Stimulated activated CD8-positive, alpha-beta memory T cell treated with anti-CD3 and anti-CD28 coated beads, Interleukin-15, amount 100 ng/mL, for 24 hours (primary cell): Measurements from ENCODE around the gene STH.

Source experiments
- DNase-seq: peaks from one replicate; pipeline ENCODE4 v3.0.0-alpha.2; 2020; ENCODE audit warnings: low read depth

The STH gene

DNA sequence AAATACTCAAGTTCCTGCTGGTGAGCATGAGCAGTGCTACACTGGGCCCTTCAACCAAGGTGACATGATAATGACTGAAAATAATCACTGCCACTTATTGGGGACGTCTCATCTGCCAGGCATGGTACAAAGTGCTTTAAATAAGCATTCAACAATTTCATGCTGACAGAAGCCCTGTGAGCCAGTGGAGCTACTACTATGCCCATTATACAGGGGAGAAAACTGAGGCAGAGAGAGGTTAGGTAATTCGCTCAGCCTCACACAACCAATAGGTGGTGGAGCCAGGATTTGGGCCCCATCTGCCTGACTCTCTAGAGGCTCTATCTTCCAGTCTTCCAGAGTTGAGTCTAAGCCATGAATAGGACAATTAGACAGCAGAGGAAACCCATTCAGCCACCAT lies 30.3 kb upstream of the STH start:
- no peak for DNase-seq

DNA sequence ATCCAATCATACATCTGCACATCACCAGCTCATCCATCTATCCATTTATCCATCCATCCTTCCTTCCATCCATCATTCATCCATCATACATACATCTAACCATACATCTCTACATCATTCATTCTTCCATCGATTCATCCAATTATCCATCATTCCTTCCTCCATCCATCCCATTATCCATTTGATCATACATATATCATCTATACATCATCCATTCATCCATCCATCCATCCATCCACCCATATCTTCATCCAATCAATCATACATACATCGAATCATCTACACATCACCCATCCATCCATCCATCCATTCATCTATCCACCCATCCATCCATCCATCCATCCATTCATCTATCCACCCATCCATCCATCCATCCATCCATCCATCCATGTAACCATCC lies 29.3 kb upstream of the STH start:
- no peak for DNase-seq

DNA sequence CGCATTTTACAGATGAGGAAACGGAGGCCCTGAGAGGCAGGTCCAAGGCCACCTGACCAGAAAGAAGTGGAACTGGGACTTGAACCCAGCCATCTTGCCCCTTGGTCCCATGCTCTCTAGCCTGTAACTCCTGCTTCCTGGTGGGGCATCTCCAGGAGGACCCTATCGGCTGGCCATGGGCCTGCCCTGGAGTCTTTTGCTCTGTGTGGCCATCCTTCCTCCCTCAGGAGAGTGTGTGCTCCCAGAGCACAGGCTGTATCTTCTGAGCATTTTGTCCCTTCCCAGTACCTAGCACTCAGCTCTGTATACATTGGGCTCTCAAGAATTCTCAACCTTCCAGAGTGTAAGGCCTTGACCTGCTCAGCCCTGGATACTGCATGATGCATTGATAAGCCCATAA lies 28.4 kb upstream of the STH start:
- DNase-seq = no peak

DNA sequence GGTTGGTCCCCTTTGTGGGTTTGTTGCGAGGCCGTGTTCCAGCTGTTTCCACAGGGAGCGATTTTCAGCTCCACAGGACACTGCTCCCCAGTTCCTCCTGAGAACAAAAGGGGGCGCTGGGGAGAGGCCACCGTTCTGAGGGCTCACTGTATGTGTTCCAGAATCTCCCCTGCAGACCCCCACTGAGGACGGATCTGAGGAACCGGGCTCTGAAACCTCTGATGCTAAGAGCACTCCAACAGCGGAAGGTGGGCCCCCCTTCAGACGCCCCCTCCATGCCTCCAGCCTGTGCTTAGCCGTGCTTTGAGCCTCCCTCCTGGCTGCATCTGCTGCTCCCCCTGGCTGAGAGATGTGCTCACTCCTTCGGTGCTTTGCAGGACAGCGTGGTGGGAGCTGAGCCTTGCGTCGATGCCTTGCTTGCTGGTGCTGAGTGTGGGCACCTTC lies 27.3 kb upstream of the STH start:
- no peak for DNase-seq

DNA sequence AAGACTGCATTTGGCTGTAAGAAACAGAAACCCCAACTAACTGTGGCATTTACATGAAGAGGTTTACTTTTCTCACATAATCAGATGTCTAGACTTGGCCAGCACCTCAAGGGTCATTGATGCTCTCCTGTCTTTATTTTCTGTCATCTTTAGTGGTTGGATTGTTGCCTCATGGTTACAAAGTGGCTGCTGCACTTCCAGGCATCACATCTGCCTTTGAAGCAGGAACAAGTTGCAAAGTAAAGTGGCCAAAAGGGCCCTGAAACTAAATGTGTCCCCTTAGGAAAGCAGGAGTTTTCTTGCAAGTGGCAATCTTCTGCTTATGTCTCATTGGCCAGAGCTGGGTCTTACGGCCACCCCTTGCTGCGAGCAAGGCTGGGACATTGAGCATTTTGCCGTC lies 26.5 kb upstream of the STH start:
- DNase-seq = no peak

DNA sequence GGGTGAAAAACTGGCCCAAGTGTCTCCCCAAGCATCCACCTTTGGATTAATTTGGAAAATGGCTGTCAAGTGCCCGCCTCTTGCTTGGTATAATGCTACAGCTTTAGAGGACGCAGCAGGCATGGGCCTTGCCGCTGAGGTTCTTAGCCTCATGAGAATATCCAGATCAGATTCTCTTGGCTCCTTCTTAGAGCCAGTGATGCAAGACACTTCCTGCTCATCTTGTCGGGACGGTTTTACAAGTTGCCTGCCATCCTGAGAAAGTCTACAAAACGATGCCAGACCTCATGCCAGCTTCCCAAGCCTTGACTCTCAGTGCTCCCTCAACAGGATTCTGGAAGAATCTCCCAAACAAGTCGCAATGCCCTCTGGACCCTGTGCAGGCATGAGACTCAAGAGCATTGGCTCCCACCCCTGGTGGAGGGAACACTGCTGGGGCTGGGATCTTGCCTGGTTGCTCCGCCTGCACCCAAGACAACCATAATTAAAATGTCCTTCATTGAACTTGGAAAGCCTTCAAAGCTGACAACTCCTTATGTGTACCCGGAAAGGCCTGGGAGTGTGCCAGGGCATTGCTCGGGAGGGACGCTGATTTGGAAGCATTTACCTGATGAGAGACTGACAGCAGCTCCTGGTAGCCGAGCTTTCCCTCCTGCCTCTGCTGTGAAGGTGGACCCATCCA lies 25.8 kb upstream of the STH start:
- DNase-seq = no peak

DNA sequence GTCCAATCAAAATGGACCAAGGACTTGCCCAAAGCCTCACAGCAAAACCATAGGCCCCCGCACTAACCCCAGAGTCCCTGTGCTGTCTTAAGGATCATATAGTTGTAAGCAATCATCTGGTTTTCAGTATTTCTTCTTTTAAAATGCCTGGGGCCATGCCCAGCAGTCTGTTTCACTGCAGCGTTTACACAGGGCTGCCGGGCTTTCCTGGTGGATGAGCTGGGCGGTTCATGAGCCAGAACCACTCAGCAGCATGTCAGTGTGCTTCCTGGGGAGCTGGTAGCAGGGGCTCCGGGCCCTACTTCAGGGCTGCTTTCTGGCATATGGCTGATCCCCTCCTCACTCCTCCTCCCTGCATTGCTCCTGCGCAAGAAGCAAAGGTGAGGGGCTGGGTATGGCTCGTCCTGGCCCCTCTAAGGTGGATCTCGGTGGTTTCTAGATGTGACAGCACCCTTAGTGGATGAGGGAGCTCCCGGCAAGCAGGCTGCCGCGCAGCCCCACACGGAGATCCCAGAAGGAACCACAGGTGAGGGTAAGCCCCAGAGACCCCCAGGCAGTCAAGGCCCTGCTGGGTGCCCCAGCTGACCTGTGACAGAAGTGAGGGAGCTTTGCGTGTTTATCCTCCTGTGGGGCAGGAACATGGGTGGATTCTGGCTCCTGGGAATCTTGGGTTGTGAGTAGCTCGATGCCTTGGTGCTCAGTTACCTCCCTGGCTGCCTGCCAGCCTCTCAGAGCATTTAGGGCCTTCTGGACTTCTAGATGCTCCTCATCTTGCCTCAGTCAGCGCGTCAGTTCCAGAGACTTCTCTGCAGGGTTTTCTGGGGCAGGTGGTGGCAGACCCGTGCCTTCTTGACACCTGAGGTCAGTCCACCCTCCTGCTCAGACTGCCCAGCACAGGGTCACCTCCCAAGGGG lies 24.8 kb upstream of the STH start:
- DNase-seq = no peak

DNA sequence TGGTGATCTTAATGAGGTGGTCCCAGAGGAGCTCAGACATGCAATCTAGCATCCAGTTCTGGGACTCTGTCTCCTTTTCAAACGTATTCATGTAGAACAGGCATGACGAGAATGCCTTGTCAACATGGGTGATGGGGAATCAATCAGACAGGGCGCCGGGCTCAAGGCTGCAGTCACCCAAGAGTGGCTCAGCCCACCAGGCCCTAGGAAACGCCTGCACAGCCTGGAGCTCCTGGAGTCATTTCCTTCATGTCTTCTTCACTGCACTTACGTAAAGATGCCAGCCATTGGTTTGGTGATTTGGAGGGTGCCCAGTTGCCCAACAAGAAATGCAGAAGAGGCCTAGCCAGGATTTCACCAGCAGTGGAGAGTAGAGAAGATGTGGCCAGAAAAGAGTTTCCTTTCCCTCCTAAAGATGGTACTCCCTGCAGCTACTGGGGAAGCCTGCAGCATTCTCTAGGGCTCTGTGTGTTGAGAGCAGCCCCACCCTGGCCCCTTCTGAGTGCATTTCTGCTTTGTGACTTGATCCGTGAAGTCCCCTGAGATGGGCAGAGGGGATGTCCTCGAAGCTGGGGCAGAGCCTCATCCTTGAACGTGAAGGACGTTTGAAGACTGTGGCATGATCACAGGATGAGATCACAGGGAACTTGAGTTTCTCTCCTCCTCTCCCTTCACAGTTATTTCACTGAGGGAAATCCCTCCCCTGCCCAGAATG lies 24.0 kb upstream of the STH start:
- DNase-seq = no peak

DNA sequence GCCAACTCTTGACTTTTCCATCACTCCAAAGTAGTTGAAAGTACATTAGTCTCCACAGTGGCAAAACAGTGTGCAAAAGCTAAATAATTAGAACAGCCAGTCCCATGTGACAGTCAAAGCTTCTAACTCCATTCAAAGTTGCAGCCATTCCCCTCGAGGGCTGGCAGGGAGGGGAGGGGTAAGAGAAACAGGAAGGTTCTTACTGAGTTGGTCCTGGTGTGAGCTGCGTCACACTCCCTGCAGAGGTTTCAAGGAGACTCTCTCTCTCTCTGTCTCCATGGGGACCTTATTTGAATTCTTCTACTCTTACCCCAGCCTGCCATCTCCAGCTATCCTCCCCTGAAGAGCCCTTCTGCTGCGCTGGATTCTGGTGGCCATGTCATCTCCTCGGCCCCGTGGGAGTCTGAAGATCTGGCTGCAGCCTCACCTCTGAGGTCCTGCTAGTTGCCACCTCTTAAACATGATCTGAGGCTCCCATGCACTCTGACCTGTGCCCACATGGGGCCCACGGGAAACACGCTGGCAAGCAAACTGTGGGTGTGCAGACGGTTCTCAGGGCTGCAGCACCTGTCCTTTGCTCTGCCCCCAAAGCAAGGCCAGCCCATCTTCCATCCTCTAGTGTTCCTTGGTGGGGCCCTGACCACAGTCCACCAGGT lies 23.3 kb upstream of the STH start:
- no peak for DNase-seq

DNA sequence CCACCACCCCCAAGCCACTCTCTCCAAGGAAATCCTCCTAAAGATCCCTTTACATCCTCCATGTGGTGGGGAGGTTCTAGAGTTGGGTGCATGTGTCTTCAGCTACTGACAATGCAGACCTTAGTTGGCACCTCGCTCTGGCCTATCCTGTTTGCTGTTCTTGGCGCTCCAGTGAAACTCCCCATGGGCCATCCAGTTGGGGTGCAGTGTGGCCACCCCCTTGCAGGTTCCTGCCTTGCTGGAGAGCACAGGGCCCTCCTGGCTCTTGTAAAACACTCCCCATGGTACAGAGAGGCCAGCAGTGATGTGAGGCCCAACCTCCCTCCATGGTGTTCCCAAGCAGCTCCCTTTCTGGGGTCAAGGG lies 22.7 kb upstream of the STH start:
- no peak for DNase-seq

DNA sequence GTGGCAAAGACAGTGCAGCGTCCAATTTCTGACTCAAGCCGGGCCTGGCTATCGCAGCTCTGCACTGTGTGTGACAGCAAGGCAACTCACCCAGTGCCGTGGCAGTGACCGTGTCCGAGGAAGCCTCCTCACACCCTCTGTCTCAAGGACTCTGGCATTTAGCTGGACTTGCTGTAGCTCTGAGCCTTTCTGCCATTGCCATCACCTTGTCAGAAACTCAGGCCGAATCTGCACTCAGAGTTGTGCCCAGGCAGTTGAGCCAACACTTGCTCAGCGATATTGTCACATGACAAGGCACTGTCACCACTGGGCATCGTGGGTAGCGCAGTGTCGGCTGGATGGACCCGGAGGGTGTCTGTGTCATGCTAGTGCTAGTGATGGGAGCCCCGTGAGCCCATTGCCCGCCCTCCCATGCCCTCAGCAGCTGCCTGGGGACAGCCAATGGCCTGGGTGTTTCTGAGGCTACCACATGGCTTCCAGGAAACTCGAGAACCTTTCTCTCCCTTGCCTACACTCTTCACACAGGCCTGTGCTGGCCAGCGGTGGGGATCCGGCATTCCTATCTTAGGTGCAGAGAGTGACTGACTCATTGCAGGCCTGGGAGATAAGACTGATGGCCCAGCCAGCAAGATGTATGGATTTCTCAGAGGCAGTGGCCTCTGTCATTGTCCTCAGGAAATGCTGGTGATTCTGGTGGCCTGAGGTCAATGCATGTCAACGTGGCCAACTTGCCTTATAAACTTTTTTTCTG lies 22.1 kb upstream of the STH start:
- no peak for DNase-seq

DNA sequence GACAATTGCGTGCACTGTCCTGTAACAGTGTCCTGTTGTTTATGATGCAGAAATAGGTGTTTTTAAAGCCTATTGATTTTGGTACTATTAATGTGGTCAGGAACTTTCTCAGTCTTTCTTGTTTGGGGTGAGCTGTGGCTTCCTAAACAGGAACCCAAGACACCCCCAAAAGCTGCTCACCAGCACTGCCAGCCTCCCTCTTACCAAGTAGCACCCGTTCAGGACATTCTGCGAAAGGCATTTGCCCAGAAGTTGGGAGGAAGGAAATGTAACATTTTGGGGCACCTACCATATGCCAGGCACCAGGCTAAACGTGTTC lies 21.6 kb upstream of the STH start:
- no peak for DNase-seq

DNA sequence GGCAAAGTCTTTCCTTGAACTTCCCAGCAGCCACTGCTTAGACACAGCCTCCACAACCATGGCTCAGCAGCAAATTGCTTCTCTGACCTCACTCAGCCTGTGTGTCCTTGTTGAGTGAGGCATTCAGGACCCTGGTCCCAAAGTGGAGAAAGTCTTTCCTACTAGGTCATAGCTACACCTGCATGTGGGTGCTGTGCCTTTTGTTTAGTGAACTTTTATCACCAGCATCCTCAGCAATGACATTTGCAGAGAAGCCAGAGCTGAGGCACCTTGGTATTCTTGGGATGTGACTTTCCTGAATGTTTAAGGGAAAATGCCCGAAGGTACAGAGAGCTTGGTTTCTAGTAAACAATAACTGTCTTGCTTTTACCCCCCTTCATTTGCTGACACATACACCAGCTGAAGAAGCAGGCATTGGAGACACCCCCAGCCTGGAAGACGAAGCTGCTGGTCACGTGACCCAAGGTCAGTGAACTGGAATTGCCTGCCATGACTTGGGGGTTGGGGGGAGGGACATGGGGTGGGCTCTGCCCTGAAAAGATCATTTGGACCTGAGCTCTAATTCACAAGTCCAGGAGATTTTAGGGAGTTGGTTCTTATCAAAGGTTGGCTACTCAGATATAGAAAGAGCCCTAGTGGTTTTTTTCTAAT lies 20.9 kb upstream of the STH start:
- DNase-seq = no peak

DNA sequence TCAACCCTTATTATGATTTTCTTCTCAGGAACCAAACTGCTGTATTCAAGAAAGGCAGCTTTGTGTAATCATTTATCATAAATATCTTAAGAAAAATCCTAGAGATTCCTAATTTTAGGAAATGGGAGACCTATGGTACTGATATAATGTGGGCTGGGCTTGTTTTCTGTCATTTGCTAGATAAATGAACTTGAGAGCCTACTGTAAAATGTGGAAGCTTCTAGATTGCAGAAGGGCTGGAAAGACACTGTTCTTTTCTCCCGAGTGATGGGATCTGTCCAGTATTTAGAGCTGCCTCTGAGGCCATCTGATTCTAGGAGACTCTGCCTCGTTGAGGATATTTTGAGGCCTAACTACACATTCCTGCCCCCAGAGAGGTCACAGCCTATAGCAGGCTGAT lies 19.9 kb upstream of the STH start:
- no peak for DNase-seq

DNA sequence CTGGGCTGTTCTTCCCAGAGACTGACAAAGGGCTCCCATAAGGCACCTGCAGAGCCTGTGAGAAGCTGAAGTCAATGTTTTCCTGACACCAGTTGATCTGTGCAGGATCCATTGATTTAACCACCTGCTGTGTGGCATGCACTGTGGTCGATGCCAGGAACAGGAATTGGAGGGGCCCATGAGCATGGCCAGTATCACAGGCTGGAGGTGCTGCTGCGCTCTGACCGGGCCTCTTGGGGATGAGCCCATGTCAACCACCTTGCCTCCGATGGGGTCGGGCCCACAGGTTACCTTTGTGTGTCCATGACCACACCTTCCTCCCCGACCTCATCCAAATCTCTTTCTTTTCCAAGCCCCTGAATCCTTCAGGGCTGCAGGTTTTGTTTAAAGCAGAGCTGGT lies 18.2 kb upstream of the STH start:
- DNase-seq = no peak

DNA sequence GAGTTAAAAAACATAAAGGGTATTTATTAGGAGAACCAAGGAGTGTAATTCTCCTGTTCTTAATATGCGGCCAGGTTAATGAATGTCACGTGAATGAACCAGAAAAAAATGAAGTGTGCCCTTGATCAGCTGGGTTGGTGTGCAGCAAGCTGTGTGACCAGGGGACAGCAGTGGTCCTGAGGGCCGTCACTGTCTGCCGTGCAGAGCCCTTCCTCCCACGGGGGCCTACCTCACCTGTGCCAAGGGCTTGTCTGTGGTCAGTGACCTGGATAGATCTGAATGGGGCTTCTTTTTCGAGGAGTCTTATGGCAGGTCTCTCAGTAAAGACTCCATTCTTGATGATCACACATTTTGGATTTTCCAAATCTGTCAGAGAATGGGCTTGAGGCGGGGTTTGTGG lies 17.7 kb upstream of the STH start:
- no peak for DNase-seq

DNA sequence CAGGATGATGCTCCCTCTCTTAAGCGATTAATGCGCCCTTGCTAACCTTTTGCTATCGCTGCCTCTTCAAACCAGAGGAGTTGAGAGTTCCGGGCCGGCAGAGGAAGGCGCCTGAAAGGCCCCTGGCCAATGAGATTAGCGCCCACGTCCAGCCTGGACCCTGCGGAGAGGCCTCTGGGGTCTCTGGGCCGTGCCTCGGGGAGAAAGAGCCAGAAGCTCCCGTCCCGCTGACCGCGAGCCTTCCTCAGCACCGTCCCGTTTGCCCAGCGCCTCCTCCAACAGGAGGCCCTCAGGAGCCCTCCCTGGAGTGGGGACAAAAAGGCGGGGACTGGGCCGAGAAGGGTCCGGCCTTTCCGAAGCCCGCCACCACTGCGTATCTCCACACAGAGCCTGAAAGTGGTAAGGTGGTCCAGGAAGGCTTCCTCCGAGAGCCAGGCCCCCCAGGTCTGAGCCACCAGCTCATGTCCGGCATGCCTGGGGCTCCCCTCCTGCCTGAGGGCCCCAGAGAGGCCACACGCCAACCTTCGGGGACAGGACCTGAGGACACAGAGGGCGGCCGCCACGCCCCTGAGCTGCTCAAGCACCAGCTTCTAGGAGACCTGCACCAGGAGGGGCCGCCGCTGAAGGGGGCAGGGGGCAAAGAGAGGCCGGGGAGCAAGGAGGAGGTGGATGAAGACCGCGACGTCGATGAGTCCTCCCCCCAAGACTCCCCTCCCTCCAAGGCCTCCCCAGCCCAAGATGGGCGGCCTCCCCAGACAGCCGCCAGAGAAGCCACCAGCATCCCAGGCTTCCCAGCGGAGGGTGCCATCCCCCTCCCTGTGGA lies 16.0 kb upstream of the STH start:
- no peak for DNase-seq

DNA sequence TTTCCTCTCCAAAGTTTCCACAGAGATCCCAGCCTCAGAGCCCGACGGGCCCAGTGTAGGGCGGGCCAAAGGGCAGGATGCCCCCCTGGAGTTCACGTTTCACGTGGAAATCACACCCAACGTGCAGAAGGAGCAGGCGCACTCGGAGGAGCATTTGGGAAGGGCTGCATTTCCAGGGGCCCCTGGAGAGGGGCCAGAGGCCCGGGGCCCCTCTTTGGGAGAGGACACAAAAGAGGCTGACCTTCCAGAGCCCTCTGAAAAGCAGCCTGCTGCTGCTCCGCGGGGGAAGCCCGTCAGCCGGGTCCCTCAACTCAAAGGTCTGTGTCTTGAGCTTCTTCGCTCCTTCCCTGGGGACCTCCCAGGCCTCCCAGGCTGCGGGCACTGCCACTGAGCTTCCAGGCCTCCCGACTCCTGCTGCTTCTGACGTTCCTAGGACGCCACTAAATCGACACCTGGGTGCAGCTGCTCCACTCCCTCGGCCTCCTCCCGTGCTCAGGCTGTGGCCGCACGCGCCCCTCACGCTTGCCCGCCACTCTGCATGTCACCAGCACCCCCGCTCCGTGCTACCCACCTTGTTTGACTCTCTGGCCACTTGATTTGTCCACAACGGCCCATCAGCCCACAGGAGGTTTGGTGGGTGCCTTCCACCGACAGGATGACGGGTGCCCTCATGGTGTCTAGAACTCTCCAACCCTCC lies 15.3 kb upstream of the STH start:
- DNase-seq = no peak

DNA sequence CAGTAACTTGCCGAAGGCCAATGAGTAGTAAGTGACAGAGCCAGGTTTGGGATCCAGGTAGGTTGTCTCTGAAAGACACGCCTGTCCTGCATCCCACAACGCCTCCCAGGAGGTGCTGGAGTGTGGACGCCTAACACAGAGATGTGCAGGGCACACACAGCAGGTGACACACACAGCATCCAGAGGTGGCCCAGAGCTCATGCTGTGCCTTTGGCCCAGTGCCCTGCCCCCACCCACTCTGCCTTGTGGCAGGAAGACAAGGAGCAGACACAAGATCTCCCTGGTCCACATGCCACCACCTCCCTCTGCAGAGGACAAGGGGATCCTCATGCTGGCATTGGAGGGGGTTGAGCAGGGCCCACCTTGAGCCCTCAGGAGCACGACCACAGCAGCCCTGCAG lies 14.7 kb upstream of the STH start:
- DNase-seq = no peak

DNA sequence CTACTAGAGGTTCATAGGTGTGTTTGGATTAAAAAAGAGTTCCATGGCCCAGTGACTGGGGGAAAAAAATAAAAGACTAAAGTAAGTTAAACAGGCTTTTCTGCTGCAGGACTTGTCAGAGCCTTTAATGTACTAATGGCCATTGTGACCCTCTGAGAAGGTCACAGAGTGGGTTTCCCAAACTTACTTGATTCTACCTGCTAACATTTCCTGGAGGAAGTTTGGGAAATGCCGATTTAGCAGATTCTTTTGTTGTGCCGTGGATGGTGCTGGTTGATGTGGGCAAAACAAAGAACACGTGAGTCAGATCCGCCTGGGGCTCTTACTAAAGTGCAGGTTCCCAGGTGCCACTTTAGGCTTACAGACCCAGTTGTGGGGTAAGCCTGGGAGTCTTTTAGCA lies 13.6 kb upstream of the STH start:
- no peak for DNase-seq
